Thoracic aorta endothelial cell (primary cell): ENCODE data around the gene ARPC3. TPM values are rescaled to one million over a fixed set of nuclear protein-coding genes. Genes with fewer than 3 reads are reported as not detected.

ENCODE experiments used
- small RNA-seq: library from RNA; depleted of rRNA; stranded (forward); fragments of <200 nt; gene quantifications from one replicate; pipeline ENCODE3, GENCODE V24; 2012
- total RNA-seq: library from RNA; depleted of rRNA; stranded (reverse); fragments of >200 nt; gene quantifications from 2 replicates; pipeline ENCODE4 v1.2.3, GENCODE V29; 2012

Gene ARPC3
- 461 and 652 TPM in 2 replicates for total RNA-seq

GRCh38 chr12:110449799-110450497 lies at the start of gene ARPC3:
TSS of gene ARPC3 (minus strand) at chr12:110450337. CDS start at chr12:110450260, 77 bp downstream.

GRCh38 chr12:110468214-110469048 lies 18.3 kb upstream of the ARPC3 start, which contains the start of the genes FAM216A and GPN3:
TSS of gene FAM216A (plus strand) at chr12:110468845. CDS start at chr12:110468876, 31 bp downstream.
TSS of gene GPN3 (minus strand) at chr12:110468257. CDS start at chr12:110468203, 54 bp downstream.

GRCh38 chr12:110403146-110403975 lies 46.8 kb downstream of the ARPC3 start, which contains the start of gene ANAPC7:
TSS of gene ANAPC7 (minus strand) at chr12:110403708. CDS start at chr12:110403627, 81 bp downstream.

Small RNA genes within 50 kb of the gene (small RNA-seq; reads per million reads assigned to genes)
- gene RF00278 = not detected

Other genes starting within 250 kb of the ARPC3 start
- 223 and 224 TPM in 2 replicates for gene ATP2A2, start 169.1 kb downstream of the ARPC3 start, total RNA-seq
- gene ANAPC7, start 46.6 kb downstream of the ARPC3 start, total RNA-seq = 72.1 and 75.9 TPM in 2 replicates
- gene GPN3, start 17.9 kb upstream of the ARPC3 start, total RNA-seq = 31.0 and 35.4 TPM in 2 replicates
- 16.5 and 20.2 TPM in 2 replicates for gene FAM216A, start 18.5 kb upstream of the ARPC3 start, total RNA-seq
- 116 and 141 TPM in 2 replicates for gene VPS29, start 51.8 kb upstream of the ARPC3 start, total RNA-seq
- gene RAD9B, start 52.0 kb upstream of the ARPC3 start, total RNA-seq = 0.36 and 1.2 TPM in 2 replicates
- 22.6 and 27.0 TPM in 2 replicates for gene PPTC7, start 133.0 kb upstream of the ARPC3 start, total RNA-seq
- gene TCTN1, start 163.8 kb upstream of the ARPC3 start, total RNA-seq = 13.7 and 18.7 TPM in 2 replicates
- gene HVCN1, start 238.8 kb upstream of the ARPC3 start, total RNA-seq = 3.1 and 4.7 TPM in 2 replicates